GM12801 (cell line): ENCODE measurements around the gene TMEM151B.

Source experiments
- TF ChIP-seq, protein P1 (sequence below): IDR thresholded peaks from one replicate; pipeline ENCODE4 v1.5.1; 2011; ENCODE audit warnings: control low read depth; ENCODE audit not compliant: insufficient read length; ENCODE audit errors: extremely low read depth

TMEM151B gene

DNA sequence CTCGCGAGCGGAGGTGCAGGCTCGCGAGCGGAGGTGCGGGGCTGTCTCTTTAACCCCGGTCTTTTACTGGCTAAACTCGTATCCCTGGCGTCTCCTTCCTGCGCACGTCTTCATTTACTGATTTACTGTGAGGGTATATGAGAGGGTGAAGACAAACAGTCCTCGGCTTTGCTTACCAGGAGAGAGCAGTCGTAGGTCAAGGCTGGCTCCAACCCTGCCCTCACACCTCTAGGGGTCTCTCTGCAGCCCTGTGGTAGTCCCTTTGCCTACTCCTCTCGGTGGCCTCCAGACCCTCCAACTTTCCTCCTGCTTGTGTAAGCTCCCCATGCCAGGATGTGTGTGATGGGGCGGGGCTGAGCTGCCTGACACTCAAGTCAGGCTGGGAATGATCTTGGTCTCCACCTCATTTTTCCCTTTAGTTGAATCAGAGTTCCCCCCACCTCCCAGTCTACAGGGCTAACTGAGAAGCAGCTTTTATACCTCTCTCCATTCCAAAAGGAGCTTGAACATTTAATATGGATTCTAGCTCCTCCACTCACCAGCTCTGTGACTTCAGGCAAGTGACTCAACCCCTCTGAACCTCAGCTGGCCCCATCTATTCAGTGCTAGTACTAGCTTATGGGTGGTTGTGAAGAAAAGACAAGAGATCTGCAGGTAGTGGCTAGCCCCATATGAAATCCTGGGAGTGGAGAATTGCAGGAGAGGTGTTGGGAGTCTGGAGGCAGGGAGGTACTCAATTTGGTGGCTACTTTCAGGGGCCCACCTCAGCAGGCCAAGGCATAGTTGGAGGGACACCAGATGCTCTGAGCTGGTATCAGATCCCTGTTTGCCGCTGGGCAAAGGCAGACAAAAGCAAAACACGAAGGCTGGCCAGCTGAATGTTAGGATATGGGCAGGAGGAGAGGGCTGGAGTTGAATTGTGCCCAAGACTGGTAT, 46.0 kb upstream of the TMEM151B start:
- TF ChIP-seq, protein P1, sequence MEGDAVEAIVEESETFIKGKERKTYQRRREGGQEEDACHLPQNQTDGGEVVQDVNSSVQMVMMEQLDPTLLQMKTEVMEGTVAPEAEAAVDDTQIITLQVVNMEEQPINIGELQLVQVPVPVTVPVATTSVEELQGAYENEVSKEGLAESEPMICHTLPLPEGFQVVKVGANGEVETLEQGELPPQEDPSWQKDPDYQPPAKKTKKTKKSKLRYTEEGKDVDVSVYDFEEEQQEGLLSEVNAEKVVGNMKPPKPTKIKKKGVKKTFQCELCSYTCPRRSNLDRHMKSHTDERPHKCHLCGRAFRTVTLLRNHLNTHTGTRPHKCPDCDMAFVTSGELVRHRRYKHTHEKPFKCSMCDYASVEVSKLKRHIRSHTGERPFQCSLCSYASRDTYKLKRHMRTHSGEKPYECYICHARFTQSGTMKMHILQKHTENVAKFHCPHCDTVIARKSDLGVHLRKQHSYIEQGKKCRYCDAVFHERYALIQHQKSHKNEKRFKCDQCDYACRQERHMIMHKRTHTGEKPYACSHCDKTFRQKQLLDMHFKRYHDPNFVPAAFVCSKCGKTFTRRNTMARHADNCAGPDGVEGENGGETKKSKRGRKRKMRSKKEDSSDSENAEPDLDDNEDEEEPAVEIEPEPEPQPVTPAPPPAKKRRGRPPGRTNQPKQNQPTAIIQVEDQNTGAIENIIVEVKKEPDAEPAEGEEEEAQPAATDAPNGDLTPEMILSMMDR: no peak

GRCh38 chr6:44224965-44225305, 45.3 kb upstream of the TMEM151B start:
- TF ChIP-seq, protein P1: no peak

GRCh38 chr6:44225579-44226325, 44.5 kb upstream of the TMEM151B start:
- TF ChIP-seq, protein P1: no peak

DNA sequence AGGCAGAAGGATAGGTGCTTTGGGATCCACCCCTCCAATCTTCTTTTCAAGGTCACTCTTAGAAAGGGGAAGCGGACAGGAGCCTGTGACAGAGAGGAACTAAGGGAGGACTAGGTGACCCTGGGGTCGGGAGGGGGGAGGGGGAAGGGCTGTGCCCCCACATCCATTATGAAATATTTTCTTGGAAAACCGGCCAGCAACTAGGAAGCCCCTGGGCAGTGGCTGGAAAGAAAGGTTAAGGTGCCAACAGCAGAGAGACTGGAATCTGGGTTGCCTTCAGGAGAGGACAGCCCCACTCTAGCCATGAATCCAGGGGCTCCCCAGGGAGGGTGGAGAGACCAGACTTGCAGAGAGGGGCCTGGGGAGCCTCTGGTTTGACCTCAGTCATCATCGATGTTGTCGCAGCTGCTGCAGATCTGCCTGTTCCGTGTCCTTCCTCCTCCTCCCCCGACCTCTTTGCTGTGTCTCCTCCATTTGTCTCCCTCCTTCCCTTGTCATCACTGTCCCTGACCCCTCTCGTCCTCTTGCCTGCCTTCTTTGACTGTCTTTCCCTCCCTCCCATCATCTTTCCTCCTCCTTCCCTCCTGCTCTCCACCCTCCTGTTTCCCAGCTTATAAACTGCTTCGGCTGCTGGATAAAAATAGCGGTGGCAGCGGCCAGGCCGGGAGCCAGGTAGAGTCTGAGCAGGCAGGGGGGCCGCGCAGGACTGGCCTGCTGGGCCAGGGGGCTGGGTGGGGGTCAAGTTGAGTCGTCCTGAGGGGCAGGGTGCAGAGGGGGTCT, 43.7 kb upstream of the TMEM151B start:
- TF ChIP-seq, protein P1: no peak

DNA sequence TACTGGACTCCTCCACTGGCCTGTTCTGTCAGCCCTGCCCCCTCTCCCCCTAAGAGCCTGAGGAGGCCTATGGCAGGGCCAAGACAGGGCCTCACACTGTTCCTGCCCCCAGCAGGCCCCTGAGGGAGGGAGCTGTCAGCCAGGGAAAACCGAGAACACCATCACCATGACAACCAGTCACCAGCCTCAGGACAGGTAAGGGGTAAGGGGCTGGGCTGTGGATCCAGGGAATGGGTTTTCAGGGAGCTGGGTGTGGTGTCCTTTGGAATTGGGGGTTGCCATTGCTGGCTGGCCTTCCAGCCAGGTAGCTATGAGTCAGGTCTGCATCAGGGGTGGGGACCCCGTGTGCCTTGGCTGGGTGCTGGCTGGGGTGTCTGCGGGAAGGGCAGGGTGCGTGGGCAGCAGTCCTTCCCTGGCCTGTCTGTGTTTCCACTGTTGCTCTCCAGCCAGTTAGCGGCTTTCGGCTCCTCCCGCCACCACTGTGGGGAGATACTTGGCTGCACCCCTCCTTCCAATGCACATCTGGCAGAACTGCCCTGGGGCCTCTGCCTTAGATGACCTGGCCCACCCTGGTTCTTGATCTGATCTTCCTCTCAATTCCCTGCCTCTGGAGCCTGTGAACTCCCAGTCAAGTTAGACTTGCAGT, 43.0 kb upstream of the TMEM151B start:
- TF ChIP-seq, protein P1: no peak

DNA sequence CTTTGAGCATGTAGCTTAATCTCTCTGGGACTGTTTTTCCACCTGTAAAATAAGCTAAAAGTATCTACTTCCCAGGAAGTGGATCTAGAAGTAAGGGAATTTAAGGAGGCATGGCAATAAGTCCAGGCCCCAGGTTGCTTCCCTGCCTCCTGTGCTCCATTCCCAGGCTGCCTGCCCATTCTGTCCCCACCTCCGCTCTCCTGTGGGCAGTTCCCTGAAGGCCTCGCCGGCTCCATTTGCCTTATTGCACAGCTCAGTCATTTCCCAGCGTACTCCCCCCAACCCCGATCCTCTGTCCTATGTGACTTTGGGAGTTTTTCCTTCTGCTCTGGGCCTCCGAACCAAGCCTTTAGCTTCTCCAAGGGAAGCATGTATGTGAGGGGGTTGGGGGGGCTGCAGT, 42.2 kb upstream of the TMEM151B start:
- TF ChIP-seq, protein P1: no peak
